Measurements from ENCODE around the gene SSC5D.

The SSC5D gene

GRCh38 chr19:55554741-55555152 is 66.5 kb downstream of the SSC5D start:
- DNase-seq (ENCODE audit: low read depth, low spot score) = no peak

GRCh38 chr19:55559684-55560083 is 71.4 kb downstream of the SSC5D start:
- no peak for DNase-seq (ENCODE audit: low read depth, low spot score)

GRCh38 chr19:55563261-55563690 is 75.0 kb downstream of the SSC5D start:
- DNase-seq (ENCODE audit: low read depth, low spot score) = no peak

GRCh38 chr19:55566823-55567222 is 78.6 kb downstream of the SSC5D start:
- no peak for DNase-seq (ENCODE audit: low read depth, low spot score)

GRCh38 chr19:55567708-55568328 is 79.6 kb downstream of the SSC5D start:
- DNase-seq (ENCODE audit: low read depth, low spot score) = no peak
